ENCODE results near the gene GRXCR2. TPM values are rescaled to one million over a fixed set of nuclear protein-coding genes. Genes with fewer than 3 reads are reported as not detected.

The GRXCR2 gene
- total RNA-seq, 1 donor from 2014 or later, result not detected

GRCh38 chr5:145847499-145848497 lies 25.0 kb downstream of the GRXCR2 start:
- Mint-ChIP-seq H3K4me3 (no peak overlapping the region), H3K4me1 (no peaks in the 10 kb centered on the region), H3K36me3 (no peaks in the 10 kb centered on the region), H3K9me3 (no peaks in the 10 kb centered on the region), H3K27ac (no peak overlapping the region), H3K27me3 (ENCODE audit: insufficient read depth, low read depth) (no peaks in the 10 kb centered on the region)
- no peaks in the 10 kb centered on the region for H3F3A ChIP-seq (ENCODE audit: low read depth)
- no peak for TF ChIP-seq EZH2 (IDR thresholded peaks at IDR 0.05)
- TF ChIP-seq, protein P1, sequence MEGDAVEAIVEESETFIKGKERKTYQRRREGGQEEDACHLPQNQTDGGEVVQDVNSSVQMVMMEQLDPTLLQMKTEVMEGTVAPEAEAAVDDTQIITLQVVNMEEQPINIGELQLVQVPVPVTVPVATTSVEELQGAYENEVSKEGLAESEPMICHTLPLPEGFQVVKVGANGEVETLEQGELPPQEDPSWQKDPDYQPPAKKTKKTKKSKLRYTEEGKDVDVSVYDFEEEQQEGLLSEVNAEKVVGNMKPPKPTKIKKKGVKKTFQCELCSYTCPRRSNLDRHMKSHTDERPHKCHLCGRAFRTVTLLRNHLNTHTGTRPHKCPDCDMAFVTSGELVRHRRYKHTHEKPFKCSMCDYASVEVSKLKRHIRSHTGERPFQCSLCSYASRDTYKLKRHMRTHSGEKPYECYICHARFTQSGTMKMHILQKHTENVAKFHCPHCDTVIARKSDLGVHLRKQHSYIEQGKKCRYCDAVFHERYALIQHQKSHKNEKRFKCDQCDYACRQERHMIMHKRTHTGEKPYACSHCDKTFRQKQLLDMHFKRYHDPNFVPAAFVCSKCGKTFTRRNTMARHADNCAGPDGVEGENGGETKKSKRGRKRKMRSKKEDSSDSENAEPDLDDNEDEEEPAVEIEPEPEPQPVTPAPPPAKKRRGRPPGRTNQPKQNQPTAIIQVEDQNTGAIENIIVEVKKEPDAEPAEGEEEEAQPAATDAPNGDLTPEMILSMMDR (IDR thresholded peaks at IDR 0.05), result no peak
- no peaks in the 10 kb centered on the region for H3K27me3 ChIP-seq
- H3K4me3 ChIP-seq, result no peak overlapping the region
- no peaks in the 10 kb centered on the region for H4K20me1 ChIP-seq (ENCODE audit: low read depth)
- H3K9ac ChIP-seq, result no peak overlapping the region
- no peaks in the 10 kb centered on the region for H3K79me2 ChIP-seq (ENCODE audit: low read depth)
- H2AFZ ChIP-seq (replicated peaks), result no peak overlapping the region
- no peaks in the 10 kb centered on the region for H3K9me3 ChIP-seq (ENCODE audit: low read depth)
- no peak for DNase-seq (ENCODE audit: low spot score)
- no peaks in the 10 kb centered on the region for H3K36me3 ChIP-seq
- H3K4me2 ChIP-seq, result no peak overlapping the region
- no peaks in the 10 kb centered on the region for H3K4me1 ChIP-seq
- H3K27ac ChIP-seq, result no peak overlapping the region

GRCh38 chr5:145846081-145846480 lies 26.7 kb downstream of the GRXCR2 start:
- Histone ChIP-seq H3K36me3 (no peaks in the 10 kb centered on the region), H3K4me2 (no peak overlapping the region), H2AFZ (replicated peaks) (no peak overlapping the region), H3K27ac (no peak overlapping the region), H3F3A (ENCODE audit: low read depth) (no peaks in the 10 kb centered on the region), H3K27me3 (no peaks in the 10 kb centered on the region), H4K20me1 (ENCODE audit: low read depth) (no peaks in the 10 kb centered on the region), H3K9ac (no peak overlapping the region), H3K4me3 (no peak overlapping the region), H3K4me1 (no peaks in the 10 kb centered on the region), H3K79me2 (ENCODE audit: low read depth) (no peaks in the 10 kb centered on the region), H3K9me3 (ENCODE audit: low read depth) (no peaks in the 10 kb centered on the region)
- DNase-seq (ENCODE audit: low spot score), result no peak
- H3K27me3 Mint-ChIP-seq (ENCODE audit: insufficient read depth, low read depth), result no peaks in the 10 kb centered on the region
- no peaks in the 10 kb centered on the region for H3K9me3 Mint-ChIP-seq
- H3K27ac Mint-ChIP-seq, result no peak overlapping the region
- H3K36me3 Mint-ChIP-seq, result no peaks in the 10 kb centered on the region
- TF ChIP-seq, protein P1 (IDR thresholded peaks at IDR 0.05), result no peak
- TF ChIP-seq EZH2 (IDR thresholded peaks at IDR 0.05), result no peak
- no peak for TF ChIP-seq EZH2phosphoT487 (IDR thresholded peaks at IDR 0.05)
- no peak overlapping the region for H3K4me3 Mint-ChIP-seq
- no peaks in the 10 kb centered on the region for H3K4me1 Mint-ChIP-seq

DNA sequence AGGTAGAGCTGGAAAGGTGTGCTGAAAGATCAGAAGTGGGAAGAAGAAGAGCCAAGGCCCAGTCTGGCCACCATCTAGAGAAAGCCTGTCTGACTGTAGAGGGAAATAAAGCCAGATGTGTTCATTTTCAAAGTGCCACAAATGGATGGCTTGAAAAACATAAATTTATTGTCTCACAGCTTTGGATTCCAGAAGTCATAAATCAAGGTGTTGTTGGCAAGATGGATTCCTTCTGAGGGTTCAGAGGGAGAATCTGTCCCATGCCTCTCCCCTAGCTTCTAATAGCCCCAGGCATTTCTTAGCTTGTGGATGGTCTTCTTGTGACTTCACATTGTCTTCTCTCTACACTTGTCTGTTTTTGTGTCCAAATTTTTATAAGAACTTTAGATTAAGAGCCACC lies 31.5 kb downstream of the GRXCR2 start:
- H3K36me3 Mint-ChIP-seq, result no peaks in the 10 kb centered on the region

More for the DNA sequence above, 31.5 kb downstream of the GRXCR2 start:
- Mint-ChIP-seq H3K27me3 (ENCODE audit: insufficient read depth, low read depth) (peaks cover 9% of the 10 kb centered on the region), H3K4me3 (no peak overlapping the region), H3K9me3 (no peaks in the 10 kb centered on the region), H3K4me1 (peaks cover 11% of the 10 kb centered on the region), H3K27ac (no peak overlapping the region)
- Histone ChIP-seq H3K79me2 (ENCODE audit: low read depth) (no peaks in the 10 kb centered on the region), H3K27ac (no peak overlapping the region), H3K4me2 (no peak overlapping the region), H2AFZ (replicated peaks) (no peak overlapping the region), H3K4me1 (peaks cover 5% of the 10 kb centered on the region), H4K20me1 (ENCODE audit: low read depth) (no peaks in the 10 kb centered on the region), H3K4me3 (no peak overlapping the region), H3K27me3 (peaks cover under 1% of the 10 kb centered on the region), H3F3A (ENCODE audit: low read depth) (peaks cover 6% of the 10 kb centered on the region), H3K36me3 (no peaks in the 10 kb centered on the region), H3K9ac (no peak overlapping the region), H3K9me3 (ENCODE audit: low read depth) (no peaks in the 10 kb centered on the region)
- TF ChIP-seq EZH2phosphoT487 (IDR thresholded peaks at IDR 0.05) (no peak), EZH2 (IDR thresholded peaks at IDR 0.05) (no peak)
- TF ChIP-seq, protein P1 (IDR thresholded peaks at IDR 0.05), result no peak
- DNase-seq (ENCODE audit: low spot score), result no peak
